DMS153 treated with DMSO at 0.1 percent for 48 hours (cell line): Measurements from ENCODE around the gene ADCY7.

ENCODE experiments used
- DNase-seq: peaks from one replicate; lab custom pipeline; 2025; ENCODE audit not compliant: unreplicated experiment; lab: John Stamatoyannopoulos, UW

ADCY7 gene

DNA sequence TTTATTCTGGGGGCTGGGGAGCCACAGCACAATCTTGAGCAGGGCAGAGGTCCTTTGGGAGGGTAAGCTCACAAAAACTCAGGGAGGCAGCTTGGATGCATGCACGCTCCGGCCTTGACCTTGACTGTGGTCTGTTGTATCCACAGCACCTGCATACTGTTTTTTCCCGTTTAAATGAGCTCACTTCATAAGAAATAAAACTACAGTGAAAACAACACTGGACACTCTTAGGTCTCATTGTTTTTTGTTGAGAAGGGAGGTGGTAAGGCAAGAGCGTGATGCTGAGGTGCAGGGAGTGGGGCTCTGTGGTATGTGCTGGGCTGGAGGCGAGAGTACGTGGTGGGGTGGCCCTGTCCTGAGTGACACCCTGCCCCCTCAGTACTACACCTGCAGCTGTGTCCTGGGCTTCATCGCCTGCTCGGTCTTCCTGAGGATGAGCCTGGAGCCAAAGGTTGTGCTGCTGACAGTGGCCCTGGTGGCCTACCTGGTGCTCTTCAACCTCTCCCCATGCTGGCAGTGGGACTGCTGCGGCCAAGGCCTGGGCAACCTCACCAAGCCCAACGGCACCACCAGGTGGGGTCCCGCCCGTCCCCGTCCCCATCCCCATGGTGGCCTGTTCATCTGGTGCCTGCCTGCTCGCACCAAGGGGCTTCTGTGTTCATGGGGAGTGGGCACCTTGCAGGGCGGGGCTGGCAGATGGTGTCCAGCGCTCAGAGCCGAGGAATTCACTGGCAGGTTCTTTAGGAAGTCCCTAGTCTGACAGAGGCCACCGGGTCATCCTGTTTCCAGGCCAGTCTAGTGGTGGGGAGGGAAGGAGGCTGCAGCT, 44.2 kb downstream of the ADCY7 start:
- DNase-seq = no peak

DNA sequence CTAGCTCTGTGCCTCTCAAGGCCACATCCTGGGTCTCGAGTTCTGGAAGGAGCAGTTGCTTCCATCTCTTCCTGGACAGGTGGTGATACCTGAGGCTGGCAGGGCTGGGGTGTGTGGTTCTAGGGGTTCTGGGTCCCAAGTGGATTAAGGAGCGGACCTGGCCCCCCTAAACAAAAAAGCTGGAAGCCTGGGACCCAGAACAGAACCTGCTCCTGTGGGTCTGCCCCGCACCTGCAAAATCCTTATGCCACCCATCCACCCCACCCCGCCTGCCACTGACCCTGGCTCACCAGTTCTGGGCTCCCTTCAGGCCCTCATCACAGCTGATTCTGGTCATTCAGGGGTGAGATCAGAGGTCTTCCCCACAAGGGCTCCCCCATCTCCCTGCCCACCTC, 44.8 kb downstream of the ADCY7 start:
- no peak for DNase-seq

DNA sequence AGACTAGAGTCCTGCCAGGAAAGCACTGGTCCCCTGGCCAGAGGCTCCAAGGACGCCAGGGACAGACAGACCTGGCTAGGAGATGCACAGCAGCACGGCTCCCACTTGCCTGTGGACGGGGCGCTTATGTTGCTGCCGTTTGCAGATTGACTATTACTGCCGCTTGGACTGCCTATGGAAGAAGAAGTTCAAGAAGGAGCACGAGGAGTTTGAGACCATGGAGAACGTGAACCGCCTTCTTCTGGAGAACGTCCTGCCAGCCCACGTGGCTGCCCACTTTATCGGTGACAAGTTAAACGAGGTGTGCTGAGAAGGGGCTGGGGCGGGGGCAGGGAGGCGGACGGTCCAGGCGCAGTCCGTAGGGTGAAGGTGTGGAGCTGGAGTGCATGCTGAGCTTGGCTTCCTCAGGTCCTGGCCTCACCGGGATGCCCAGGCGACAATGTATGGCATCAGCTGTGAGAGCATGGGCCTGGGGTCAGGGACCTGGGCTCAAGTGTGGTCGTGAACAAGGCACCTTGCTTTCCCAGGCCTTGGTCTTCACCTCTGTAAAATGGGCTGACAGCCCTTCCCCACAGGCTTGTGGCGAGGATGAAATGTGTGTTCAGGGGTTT, 45.6 kb downstream of the ADCY7 start:
- no peak for DNase-seq

DNA sequence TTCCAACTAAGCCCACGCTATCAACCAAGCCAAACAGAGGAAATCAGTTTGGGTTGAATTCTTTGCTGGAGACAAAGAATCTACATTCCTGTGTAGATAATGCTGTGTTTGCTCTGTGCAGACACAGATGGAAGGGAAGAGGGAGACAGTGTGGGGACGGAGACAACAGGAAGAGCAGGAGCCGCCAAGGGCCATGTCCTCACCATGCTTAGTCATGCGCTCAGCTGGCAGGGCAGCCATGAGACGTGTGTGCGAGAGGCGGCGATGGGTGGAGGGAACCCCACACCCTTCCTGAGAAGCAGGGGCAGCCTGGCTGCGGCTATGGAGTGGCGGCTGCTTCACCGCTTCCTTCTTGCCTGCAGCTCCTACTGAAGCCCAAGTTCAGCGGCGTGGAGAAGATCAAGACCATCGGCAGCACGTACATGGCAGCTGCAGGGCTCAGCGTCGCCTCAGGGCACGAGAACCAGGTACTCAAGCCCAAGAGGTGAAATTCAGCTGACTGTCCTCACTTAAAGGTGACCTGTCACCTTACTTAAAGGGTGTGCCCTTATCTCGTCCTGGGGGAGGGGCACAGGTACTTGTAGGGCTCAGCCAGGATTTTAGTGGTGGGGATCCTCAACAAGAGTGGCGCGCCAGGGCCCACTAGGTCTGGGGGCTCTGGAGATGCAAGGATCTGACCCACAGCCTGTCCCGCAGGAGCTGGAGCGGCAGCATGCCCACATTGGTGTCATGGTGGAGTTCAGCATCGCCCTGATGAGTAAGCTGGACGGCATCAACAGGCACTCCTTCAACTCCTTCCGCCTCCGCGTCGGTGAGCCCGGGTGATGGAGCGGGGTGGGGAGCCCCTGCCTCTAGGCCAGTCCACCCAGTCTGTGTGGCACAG, 47.5 kb downstream of the ADCY7 start:
- DNase-seq = no peak

GRCh38 chr16:50314665-50315064, 48.3 kb downstream of the ADCY7 start:
- DNase-seq = no peak

GRCh38 chr16:50315346-50315997, 49.1 kb downstream of the ADCY7 start:
- no peak for DNase-seq

GRCh38 chr16:50316102-50316847, 49.9 kb downstream of the ADCY7 start:
- DNase-seq = no peak

- DNase-seq = no peak
Observed at GRCh38 chr16:50316848-50317630, 50.7 kb downstream of the ADCY7 start.

- DNase-seq = no peak
Observed at GRCh38 chr16:50318796-50319578, 52.6 kb downstream of the ADCY7 start.

DNA sequence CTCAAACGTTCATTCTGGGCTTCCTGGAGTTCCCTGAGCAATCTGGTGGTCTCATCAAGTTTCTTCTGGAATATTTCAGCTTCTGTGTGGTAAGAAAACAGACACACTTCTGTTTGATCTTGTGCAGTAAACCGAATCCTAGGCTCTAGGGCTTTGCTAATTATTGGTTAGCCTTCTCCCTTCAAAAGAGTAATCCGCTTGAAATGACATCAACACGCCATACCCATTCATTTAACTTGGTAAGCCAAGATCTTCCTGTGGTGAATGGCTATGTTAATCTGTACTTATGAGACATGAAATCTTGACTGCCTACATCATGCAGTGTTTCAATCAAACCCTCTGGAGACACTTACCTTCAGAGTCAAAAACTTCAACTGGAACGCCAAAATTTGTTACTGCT, 54.0 kb downstream of the ADCY7 start:
- DNase-seq = no peak

DNA sequence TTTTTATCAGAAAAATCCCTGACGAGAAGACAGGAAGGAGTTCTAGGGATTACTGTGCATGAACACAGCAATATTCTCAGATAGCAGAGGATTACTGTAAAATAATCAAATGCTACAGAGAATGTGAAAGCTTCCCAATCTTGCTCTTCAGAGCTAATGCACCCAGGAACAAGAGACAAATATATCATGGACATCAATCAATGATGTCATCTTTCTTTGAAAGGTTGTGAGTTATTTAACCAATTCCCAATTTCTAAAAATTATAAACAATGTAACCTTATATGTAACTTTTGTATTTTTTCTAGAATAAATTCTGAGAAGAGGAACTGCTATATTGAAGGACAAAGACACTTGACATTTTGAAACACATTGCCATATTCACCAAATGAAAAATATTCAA, 56.0 kb downstream of the ADCY7 start:
- no peak for DNase-seq

DNA sequence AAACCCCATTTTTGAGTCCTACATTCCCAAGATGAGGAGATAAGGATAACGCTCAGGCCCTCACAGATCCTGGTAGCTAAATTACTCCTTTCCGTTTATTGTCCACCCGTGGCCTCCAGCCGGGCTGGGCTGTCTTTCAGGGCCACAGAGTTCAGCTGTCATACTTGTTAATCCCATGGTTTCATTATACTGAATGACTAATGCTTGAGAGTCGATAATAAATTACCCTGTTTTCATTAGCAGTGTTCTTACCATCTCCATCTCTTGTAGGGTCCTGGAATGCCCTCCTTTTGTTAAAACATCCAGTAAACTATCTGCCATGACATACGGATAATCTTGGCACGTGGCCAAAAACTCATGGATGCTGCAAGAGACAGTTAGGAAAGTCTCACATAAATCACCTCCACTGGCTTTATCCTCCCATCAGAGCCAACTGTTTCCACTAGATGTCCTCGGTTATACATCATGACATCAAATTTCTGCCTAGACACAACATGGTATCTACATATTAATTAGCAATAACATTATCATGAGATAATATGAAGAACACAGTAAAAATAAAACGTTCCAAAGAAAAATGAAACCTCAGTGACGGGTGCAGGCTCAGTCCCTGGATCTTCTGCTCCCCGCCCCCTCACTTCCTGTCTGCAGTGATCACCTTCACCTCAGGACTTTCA, 57.1 kb downstream of the ADCY7 start:
- DNase-seq = no peak

GRCh38 chr16:50324345-50324744, 58.0 kb downstream of the ADCY7 start:
- DNase-seq = no peak

GRCh38 chr16:50326264-50326663, 59.9 kb downstream of the ADCY7 start:
- DNase-seq = no peak

DNA sequence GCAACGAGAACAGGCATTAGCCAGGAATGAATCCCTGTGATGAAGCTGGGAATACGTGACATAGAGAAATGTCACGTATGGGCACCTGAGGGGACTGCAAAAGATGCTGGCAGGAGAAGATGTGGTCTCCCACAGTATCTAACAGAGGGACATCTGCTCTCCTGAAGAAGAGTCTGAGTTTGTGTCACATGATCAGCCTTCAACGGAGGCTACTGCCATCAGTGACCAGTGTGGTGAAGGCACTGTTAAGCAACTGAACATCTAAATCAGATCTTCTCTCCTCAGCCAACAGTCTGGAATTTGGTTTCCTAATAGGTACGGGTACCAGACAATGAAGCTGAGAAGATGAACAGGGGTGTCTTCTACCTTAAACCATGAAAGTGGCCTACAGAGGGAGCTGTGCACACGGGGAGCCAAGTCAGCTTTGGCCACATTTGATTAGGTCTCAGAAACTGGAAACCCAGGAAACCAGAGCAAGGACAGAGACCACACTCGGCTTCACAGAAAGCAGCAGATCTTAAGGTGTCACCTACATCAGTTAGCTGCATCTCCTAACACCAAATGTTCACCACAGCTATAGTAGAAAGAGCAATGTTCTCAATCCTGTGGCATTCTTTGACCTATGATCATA, 60.6 kb downstream of the ADCY7 start:
- DNase-seq = no peak

GRCh38 chr16:50329446-50330189, 63.3 kb downstream of the ADCY7 start:
- no peak for DNase-seq

DNA sequence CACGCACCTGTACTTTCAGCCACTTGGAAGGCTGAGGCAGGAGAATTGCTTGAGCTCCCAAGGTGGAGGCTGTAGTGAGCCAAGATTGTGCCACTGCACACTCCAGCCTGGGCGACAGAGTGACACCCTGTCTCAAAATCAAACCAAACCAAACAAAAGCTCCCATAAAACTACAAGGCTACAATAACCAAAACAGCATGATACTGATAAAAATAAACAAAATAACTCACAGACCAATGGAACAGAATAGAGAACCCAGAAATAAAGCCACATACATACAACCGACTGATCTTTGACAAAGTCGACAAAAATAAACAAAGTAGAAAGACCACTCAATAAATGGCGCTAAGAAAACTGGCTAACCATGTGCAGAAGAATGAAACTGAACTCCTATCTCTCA, 65.2 kb downstream of the ADCY7 start:
- DNase-seq = no peak
